Measurements from ENCODE around the gene JAGN1. TPM values are rescaled to one million over a fixed set of nuclear protein-coding genes. Genes with fewer than 3 reads are reported as not detected.

JAGN1 gene
- total and polyA plus RNA-seq, 2 of the 8 experiments (the other 6 are each of a cell fraction or from before 2014, with no cell fraction given), result 26.9 to 51.6 TPM

DNA sequence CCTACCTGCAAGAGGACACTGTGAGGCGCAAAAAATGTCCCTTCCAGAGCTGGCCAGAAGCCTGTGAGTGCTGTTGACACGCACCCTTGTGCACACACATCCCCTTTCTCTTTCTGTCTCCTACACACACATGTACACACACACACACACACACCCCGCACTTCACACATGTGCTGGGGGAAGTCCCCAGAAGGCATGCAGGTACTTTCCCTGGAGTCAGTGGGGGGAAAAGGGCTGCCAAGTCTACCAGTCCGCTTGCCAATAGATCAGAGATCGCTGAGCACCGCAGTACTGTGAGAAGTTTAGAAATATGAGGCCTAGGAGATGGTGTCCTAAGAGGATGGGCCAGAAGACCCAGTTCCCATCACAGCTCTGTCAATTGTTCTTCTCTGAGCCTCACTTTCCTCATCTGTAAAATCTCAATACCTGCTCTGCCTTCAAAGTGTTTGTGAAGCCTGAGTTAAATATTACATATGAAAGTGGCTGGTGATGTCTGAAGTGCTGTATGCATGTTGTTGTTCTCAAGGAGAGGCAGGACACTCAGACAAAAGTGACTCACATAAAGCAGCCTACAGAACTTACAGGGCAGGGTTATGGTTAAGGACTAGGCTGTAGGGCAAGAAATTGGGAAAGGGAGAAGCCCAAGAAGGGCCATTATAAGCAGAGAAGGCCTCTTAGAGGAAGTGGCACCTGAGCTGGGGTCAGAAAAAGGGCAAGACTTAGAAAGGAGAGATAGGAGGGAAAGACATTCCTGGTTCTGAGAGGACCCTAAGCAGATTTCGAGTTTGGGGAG, 19.0 kb downstream of the JAGN1 start:
- Histone ChIP-seq H2AFZ (ENCODE audit: low read length) (no peak overlapping the region), H2BK15ac (ENCODE audit: low read length) (0 out of 2 replicates have a peak overlapping the region, but pooled peaks have one; percentile 16), H3K4me3 (ENCODE audit: extremely low read depth in 1 of 4, insufficient read depth in 2 of 4, low read depth in 3 of 4, low read length in 4 of 4) (no peak overlapping the region), H3K23me2 (ENCODE audit: low read depth, low read length) (no peaks in the 10 kb centered on the region), H2BK120ac (replicated peaks; ENCODE audit: low read depth, low read length) (no peak overlapping the region), H2BK12ac (ENCODE audit: low read depth, low read length) (no peak overlapping the region; the same call in 1 of the 2 replicates), H3K9me3 (ENCODE audit: insufficient read depth in 2 of 2, low read depth in 1 of 2, low read length in 1 of 2) (peaks cover 0 to 6% of the 10 kb centered on the region in 2 experiments; a peak in 2 of 4 replicates), H3K14ac (ENCODE audit: insufficient read length) (no peak overlapping the region), H3K4ac (replicated peaks; ENCODE audit: insufficient read length, low read depth, low read length) (no peak overlapping the region), H3K27me3 (replicated peaks in 1 of 4; ENCODE audit: control insufficient read depth in 3 of 4, extremely low read depth in 1 of 4, insufficient read depth in 3 of 4, low read length in 3 of 4) (peaks cover 0 to 7% (median 4%) of the 10 kb centered on the region in 4 experiments; a peak in 5 of 7 replicates), H3K27ac (ENCODE audit: low read depth, low read length) (no peak overlapping the region), H3K4me2 (ENCODE audit: insufficient read depth in 1 of 2, low read depth in 2 of 2, low read length in 2 of 2) (no peak overlapping the region), H2AK5ac (ENCODE audit: low read depth, low read length) (no peak overlapping the region), H4K8ac (ENCODE audit: extremely low read depth, insufficient read depth, low read length) (no peak overlapping the region), H3K79me1 (ENCODE audit: low read depth, low read length) (no peaks in the 10 kb centered on the region), H3K36me3 (ENCODE audit: control insufficient read depth in 2 of 4, insufficient read depth in 4 of 4, low read length in 3 of 4) (no peaks in the 10 kb centered on the region), H3K23ac (ENCODE audit: insufficient read length) (no peak overlapping the region), H3K18ac (ENCODE audit: extremely low read depth, low read length) (no peak overlapping the region), H3K4me1 (replicated peaks in 1 of 4; ENCODE audit: control insufficient read depth in 3 of 4, insufficient read depth in 4 of 4, low read length in 3 of 4) (peaks cover 0 to 2% (median 0%) of the 10 kb centered on the region in 4 experiments; a peak in 2 of 7 replicates), H3K9ac (replicated peaks in 1 of 4; ENCODE audit: extremely low read depth in 1 of 4, low read depth in 3 of 4, low read length in 3 of 4) (no peak overlapping the region; a peak in 1 of 7 replicates), H3K79me2 (ENCODE audit: control insufficient read depth in 1 of 2, insufficient read depth in 2 of 2, low read length in 2 of 2) (no peaks in the 10 kb centered on the region), H4K5ac (ENCODE audit: insufficient read length, low read depth, low read length) (no peak overlapping the region), H4K91ac (replicated peaks; ENCODE audit: insufficient read length, low read length) (no peak overlapping the region), H2BK5ac (ENCODE audit: low read depth, low read length) (no peak overlapping the region), H3K56ac (replicated peaks; ENCODE audit: insufficient read length, low read depth, low read length) (no peak overlapping the region), H4K20me1 (replicated peaks in 1 of 2; ENCODE audit: control insufficient read depth in 1 of 2, insufficient read depth in 2 of 2, low read length in 2 of 2) (no peaks in the 10 kb centered on the region), H2BK20ac (ENCODE audit: low read length) (no peak overlapping the region)
- 83% methylated on average over 7 of the region's 7 CpGs; no CpG with 5 or more reads in 1 of the 2 experiments for WGBS, 2 experiments (ENCODE audit: extremely low coverage in 1 of 2, insufficient coverage in 1 of 2, insufficient read length in 1 of 2, insufficient replicate concordance in 2 of 2, low coverage in 1 of 2, low lambda C conversion rate in 2 of 2, missing lambda C conversion rate in 1 of 2)
- POLR2A ChIA-PET (ENCODE audit: partially characterized antibody), result no interaction called here
- CTCF ChIA-PET (ENCODE audit: partially characterized antibody), result interaction anchor here (0.9 to 9.1 kb wide), 4 partner anchors 16 to 113 kb away, joined by 3 to 76 read pairs (median 3); partner anchors contain the start of gene CRELD1
- no peak for DNase-seq (ENCODE audit: low read depth in 1 of 2, low spot score in 2 of 2)
- TF ChIP-seq, protein P1, sequence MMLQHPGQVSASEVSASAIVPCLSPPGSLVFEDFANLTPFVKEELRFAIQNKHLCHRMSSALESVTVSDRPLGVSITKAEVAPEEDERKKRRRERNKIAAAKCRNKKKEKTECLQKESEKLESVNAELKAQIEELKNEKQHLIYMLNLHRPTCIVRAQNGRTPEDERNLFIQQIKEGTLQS (IDR thresholded peaks at IDR 0.05; ENCODE audit: insufficient read depth, low read depth, low read length), result no peak
- TF ChIP-seq KDM4A (IDR thresholded peaks at IDR 0.05; ENCODE audit: low read depth, low read length, severe bottlenecking) (no peak), JUN (IDR thresholded peaks at IDR 0.05; ENCODE audit: low read depth, low read length) (no peak), YY1 (IDR thresholded peaks at IDR 0.05; ENCODE audit: low read depth, low read length) (no peak), SP2 (IDR thresholded peaks at IDR 0.05; ENCODE audit: low read length) (no peak), BRCA1 (IDR thresholded peaks at IDR 0.05; ENCODE audit: low read depth, low read length) (no peak), BCL11A (IDR thresholded peaks at IDR 0.05; ENCODE audit: low read depth in 2 of 2, low read length in 2 of 2) (no peak), KDM1A (IDR thresholded peaks at IDR 0.05; ENCODE audit: borderline replicate concordance, low read length) (no peak)
- no peak for FAIRE-seq
